ENCODE data around the gene KNDC1.

The KNDC1 gene

GRCh38 chr10:133266056-133266795 is 106.2 kb downstream of the KNDC1 start:
- no peak for DNase-seq

- DNase-seq: no peak
These were observed 107.3 kb downstream of the KNDC1 start for GRCh38 chr10:133267293-133267692.

- no peak for DNase-seq
These were observed 107.8 kb downstream of the KNDC1 start for GRCh38 chr10:133267829-133268228.

DNA sequence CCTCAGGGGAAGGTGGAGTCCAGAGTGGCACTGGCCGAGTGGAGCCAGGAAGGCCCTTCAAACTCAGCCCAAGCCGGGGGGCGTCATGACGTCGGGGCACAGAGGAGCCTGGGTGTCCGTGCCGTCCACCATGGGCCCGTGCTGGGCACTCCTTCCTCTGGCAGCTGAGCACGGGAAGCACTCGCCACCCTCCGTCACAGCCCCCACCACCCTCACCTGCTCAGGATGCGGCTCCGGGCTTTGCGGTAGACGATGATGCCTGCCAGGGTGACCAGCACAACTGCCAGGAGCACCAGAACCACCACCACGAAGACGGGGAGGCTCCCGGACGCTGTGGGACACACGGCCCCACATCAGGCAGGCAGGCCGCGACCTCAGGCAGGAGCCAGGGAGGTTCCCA is 108.5 kb downstream of the KNDC1 start:
- DNase-seq: no peak

DNA sequence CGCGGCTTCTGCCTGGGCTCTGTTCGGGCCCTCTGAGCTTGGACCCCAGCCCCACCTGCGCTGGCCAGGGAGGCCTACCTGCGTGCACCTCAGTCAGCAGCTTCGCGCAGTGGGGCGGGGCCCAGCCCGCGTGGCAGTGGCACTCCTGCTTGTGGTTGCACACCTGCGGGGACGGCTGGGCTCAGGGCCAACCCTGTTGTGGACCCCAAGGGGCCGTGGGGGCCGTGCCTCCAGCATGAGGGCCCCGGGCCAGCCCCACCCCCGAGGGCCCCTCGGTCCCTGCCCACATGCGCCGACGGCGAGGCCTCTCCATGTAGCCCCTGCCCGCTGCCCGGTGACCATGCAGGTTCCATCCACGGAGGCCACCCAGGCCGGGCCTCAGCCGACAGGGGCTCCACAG is 109.3 kb downstream of the KNDC1 start:
- DNase-seq: no peak

DNA sequence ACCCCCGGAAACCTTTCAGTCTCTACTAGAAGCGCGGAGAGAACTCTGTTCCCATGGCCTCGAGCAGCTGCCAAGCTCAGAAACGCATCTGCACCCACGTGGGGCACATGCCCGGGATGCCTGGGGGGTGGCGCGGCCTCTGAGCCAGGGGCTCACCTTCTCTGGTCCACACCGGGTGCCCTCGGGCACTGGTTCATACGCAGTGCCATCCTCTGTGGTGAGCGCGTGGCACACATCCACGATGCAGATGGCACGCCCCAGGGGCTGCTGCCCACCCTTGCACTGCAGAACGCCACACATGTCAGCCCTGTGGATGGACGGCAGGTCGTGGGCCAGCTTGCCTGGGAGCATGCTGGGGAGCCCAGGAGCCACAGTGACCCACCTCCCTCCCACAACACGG is 110.2 kb downstream of the KNDC1 start:
- DNase-seq: no peak

- no peak for DNase-seq
These were observed 110.8 kb downstream of the KNDC1 start for GRCh38 chr10:133270773-133271297.

DNA sequence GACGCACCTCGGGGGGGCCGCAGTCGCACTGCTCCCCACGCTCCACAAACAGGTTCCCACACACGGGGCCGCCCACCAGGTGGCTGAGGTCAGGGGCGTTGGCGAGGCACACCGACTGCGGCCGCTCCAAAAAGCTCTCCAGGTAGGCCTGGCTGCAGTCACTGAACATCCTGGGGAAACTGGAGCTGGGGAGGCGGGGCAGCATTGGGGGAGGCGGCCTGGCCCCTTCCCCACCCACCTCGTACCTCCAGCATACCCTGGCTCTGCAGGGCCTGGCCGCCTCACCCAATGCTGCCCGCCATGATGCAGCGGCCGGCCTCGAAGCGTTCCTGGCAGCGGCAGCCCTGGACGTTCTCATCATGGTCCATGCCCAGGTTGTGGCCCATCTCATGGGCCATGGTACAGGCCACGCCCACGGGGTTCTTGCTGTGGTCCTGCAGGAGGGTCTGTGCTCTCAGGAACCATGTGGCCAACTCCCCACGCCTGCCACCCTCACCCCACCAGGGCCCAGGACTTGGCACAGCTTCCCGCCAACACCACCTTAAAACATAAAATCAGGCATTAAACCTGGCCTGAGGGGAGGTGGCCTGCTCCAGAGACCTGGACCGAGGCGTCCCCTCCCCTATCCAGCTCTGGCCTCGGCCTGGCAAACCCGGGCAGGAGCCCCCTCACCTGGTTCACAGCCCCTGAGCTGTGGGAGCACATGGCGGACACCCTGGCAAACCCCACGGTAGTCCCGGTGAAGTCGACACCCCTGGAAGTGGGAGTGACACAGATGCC is 111.7 kb downstream of the KNDC1 start:
- no peak for DNase-seq

DNA sequence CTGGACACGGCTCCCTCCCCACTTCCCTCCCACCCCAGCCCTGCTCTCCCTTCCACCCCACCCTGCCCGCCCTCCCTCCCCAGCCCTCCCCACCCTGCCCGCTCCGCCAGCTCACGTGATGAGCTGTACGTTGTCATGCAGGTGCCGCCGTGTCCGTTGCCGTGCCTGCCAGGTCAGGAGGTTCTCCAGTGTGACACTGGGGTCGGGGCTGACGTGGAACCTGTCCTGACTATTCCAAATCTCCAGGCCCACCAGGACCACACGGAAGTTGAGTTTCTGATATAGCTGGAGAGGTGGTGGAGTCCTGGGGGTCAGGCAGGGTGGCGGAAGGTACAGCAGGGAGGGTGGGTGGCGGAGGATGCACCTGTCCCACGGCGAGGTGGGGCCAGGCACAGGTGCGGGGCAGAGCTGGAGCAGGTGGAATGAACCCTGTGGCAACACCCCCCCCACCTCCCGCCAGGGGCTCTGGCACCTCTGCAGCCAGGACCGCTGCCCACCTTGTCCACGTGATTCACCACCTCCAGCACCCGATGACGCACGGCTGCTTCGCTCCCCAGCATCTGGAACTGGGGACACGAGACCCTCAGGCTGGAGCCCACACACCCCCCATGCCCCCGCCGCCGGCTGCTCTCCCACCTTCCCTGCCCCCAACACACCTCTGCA is 112.4 kb downstream of the KNDC1 start:
- DNase-seq: no peak

GRCh38 chr10:133272964-133273420 is 113.0 kb downstream of the KNDC1 start:
- DNase-seq: no peak

- DNase-seq: no peak
These were observed 113.6 kb downstream of the KNDC1 start for GRCh38 chr10:133273534-133274143.

- DNase-seq: no peak
These were observed 115.0 kb downstream of the KNDC1 start for GRCh38 chr10:133274751-133275683.

- no peak for DNase-seq
These were observed 115.7 kb downstream of the KNDC1 start for GRCh38 chr10:133275684-133276092.

Measured in NCI-H2029 treated with DMSO at 0.1 percent for 48 hours (cell line).